Measurements from ENCODE around the gene TUBAL3.

Gene TUBAL3

DNA sequence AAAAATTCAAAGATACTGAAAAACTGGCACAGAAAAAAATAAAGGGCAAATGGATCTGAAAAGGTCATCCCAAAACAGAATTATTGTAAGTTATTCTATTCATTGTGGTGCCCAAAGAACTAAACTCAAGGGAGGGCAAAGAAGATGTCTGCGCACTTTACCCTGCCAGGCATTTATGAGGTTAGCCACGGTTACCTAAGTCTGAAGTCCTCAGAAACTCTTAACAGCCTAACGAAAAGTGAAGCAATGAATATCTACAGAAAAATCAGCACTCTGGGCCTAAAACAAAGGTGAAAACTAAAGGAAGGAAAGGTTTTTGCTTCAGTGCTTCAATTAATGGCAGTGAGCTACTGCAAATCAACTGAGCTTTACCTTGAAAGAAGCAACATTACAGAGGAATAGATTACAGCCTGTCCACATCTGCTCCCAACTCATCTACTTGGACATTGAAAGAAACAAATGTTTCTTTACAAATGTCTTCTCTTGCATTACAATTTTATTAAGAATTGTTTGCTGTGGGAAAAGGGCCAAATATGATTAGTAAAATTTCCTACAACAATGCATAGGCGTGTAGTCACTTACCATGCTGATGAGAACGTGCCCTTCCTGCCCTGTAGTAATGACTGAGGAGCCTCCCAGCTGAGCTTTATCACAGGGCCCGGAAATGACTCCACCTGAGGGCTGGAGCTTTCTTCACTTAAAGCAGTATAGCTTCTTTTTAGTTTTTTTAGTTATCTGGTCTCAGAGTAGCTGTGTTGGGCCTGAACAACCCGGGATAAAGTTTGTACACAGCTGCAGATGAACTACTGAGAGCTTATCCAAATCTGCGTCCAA is at the start of gene TUBAL3:
TSS of gene TUBAL3 (minus strand) at position 621 of the 834 bp plus-strand sequence. CDS start at position 585, 36 bp downstream.
- DNase-seq (ENCODE audit: low spot score): no peak

- DNase-seq (ENCODE audit: low spot score): no peak
Observed at GRCh38 chr10:5453749-5454489, 49.3 kb upstream of the TUBAL3 start.

GRCh38 chr10:5450605-5451384 is 46.2 kb upstream of the TUBAL3 start:
- no peak for DNase-seq (ENCODE audit: low spot score)

DNA sequence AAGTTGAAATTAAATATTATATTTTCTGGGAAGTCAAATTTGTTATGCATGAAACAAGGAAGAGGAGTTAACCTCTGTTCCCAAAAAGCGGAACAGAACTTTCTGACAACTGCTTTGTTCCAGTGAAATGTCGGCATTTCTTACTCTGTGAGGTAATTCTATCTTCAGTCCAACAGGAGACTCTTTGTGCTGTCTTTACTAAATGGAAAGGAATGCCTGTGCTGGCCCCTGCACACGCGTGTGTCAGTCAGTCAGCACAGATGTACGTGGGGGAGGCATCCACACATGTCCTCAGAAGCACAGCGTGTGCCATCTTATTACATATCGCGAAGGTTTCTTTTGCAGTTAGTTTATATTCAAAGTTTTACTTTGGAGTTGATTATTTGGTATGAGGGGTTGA is 45.2 kb upstream of the TUBAL3 start:
- peak; percentile 68 for DNase-seq (ENCODE audit: low spot score)

DNA sequence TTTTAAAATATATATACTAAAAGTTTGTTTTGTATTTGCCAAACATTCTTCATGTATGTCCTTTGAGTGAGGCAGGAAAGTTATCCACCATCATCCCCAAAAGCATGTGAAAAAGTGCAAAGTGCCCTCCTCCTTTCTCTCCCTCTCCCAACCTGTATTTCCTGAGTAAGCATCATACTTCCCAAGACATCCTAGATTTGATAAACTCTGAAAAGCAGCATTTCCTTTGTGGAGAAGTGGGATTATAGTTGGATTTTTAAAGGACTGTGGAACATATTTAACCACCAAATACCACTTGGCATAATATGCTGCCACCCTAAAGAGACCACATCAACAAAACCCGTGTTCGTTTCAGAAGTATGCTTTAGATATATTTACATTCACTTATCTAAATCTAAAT is 44.6 kb upstream of the TUBAL3 start:
- DNase-seq (ENCODE audit: low spot score): no peak

DNA sequence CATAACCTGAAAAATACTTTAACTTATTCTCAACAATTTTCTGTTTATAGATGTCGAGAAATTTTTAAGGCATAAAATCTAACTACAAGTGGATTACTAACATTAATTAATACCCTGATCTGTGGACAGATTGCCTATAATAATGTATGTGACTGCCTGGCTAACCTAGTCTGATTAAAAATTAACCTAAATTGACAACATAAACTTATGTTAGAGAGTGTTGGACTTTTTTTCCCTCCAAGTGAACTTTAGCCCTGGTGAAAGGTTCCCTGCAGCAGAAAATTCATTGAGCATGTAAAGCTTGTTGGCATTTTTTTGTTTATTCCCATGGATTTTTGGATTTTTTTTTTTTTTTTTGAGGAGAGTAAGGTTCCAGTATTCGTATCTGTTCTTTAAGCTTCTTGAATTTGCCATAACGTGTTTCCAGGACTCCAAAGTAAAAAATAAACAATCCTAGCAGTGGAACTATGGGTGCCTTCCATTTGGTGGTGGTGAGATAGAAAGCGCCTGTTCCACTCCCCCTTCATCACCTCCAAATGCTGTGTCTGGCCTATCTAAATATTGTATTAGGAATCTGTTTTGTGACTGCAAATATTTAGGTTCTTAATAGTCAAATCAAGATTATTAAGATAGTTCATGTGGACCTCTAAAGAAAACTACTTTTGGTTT is 43.8 kb upstream of the TUBAL3 start:
- no peak for DNase-seq (ENCODE audit: low spot score)

DNA sequence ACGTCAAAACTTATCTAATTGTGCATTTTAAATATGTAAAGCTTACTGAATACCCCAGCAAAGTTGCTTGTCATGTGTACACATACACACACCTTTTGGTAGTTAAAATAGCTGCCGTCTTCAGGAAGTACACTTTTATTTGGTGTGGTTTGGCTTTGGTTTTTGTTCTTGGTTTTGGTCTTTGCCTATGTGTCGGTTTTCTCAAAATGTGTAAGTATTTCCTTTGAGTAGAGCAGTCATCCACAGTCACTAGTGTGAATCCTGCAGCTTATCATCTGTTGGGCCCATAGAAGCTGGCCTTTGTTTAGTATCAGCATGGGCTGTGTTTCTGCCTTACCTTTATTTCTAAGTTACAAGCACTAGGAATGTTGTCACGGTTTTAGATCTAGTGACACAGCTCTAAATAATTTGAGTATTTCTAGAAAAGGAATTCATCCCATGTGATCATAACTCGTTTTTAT is 43.0 kb upstream of the TUBAL3 start:
- no peak for DNase-seq (ENCODE audit: low spot score)

DNA sequence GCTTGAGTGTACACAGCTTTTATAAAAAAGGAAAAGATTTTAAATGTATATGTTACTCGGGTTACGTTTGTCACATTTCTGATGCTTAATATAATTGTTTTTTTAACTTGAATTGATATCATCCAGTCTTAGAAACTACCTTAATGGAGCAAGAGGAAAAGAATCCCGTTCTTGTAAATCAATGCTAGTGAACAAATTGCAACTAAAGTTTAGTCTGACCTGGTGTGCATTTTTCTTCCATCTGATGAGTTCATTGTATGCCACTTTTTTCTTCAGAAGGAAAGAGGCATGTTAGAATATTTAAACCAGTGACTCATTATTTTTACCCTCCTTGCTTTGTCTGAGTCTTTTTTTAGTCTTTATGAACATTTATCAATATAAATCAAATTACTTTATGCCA is 42.4 kb upstream of the TUBAL3 start:
- DNase-seq (ENCODE audit: low spot score): no peak

- peak; percentile 97 for DNase-seq (ENCODE audit: low spot score)
Observed at GRCh38 chr10:5446390-5446926, 41.8 kb upstream of the TUBAL3 start.

- no peak for DNase-seq (ENCODE audit: low spot score)
Observed at GRCh38 chr10:5445006-5445405, 40.4 kb upstream of the TUBAL3 start.

DNA sequence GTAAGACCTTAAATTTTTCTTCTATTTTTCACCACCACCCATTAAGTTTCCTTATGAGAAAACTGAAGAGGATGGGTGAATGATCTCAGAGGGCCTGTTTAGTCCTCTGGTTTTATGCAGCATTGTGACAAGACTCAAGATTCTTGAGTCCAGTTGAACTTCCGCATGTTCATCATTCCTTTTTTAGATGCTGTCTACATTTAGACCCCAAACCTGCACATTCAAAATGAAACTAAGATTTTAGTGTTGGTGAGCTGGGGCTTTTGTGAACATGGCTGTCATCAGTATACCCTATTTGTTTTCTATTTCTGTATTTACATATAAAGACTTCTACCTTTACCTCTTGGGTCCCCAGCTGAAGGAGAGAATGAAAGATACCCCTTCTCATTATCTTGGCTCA is 38.8 kb upstream of the TUBAL3 start:
- DNase-seq (ENCODE audit: low spot score): no peak

DNA sequence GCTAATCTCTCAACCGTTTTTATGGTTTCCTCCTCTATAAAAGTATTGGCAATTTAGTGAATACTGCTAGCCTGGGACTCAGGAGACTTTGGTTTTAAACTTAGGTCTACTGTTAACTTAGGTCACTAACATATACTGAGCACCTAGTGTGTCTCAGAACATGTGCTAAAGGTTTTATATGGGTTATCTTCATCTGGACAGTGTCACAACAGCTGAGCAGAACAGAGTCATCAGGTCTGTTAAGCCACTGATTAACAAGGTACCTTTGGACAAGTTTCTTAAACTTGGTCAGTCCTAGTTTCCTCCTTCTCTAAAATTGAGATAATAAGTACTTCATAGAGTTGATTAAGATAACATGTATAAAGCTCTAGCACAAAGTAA is 38.4 kb upstream of the TUBAL3 start:
- no peak for DNase-seq (ENCODE audit: low spot score)

DNA sequence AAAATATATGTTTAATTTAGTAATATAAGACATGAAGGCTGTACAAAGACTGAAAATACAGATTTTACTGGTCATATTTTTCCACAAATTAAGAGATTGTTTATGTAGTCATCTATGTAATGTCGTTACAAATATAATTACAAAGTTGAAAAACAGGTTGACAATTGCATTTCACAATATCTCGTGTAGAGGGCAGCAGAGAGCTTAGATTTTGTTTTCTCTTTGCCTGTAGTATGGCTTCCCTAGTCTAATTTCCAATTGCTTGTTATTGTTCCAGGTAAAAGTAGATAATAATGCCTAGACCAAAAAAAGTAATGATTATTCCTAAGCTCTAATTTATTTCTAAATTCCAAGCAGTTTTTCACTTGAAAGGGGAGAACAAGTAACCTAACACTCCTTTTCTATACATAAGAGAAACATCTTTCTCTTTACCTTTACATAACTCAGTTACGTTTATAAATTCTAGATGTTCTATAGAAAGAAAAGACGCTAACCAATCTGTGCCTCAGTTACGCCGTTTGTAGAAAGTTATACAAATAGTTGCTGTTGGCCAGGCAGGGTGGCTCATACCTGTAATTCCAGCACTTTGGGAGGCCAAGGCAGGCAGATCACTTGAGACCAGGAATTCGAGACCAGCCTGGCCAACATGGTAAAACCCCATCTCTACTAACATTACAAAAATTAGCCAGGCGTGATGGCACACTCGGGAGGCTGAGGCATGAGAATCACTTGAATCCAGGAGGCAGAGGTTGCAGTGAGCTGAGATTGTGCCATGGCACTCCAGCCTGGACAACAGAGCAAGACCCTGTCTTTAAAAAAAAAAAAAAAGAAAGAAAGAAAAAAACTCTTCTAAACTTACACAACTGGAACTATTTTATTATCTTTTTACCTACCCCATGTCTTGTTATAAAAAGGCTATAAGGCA is 37.7 kb upstream of the TUBAL3 start:
- peak; percentile 47 for DNase-seq (ENCODE audit: low spot score)

- DNase-seq (ENCODE audit: low spot score): no peak
Observed at GRCh38 chr10:5441106-5441505, 36.5 kb upstream of the TUBAL3 start.

DNA sequence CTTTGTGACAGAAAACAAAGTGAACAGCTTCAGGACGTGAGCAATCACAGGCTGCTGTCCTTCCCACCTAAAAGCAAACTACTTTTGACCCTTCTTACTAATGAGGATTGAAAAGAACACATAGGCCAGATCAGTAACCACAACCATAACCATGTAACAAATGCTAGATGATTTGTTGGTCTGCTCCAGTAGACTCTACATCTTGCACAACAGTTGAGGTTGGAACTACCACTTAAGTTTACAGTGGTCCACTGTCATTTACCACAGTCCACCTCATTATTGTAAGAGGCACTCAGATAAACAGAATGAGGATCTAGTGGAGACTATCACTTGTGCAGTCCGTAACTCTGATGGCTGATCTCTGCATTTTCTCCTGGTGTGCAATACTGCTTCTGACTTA is 35.6 kb upstream of the TUBAL3 start:
- DNase-seq (ENCODE audit: low spot score): no peak

GRCh38 chr10:5435328-5435727 is 30.7 kb upstream of the TUBAL3 start:
- no peak for DNase-seq (ENCODE audit: low spot score)

DNA sequence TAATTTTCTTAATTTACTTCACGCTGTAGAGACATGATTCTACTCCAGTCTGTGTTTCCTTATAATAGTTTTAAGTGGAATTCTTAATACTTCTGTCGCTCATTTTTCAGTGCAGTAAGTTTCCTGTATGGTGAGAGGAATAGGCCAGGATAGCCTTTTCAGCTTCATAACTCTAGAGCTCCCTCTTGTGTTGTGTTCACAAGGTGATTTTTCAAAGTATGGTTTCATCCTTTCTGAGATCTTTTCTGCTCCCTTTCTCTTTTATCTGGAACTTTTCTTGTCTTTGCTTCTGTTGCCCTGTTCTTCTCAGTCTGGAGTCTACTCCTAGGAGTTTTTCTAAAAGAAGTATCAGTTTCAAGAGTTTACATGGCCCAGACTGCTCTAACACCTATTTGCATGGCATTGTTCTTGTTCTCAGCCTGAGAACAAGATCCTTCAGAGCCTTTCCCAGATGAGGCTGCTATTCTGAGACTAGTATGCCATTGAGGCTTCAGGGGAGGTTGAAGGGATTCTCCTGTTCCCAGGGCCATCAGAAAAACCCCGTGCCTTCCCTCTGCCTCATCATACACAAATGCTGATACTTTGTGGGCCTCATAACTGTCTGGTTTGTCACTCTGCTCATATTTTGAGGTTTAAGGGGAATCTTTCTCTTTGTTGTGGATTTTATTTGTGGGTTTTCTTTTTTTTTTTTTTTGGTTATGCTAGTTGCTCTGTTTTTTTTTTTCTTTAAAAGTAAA is 29.6 kb upstream of the TUBAL3 start:
- DNase-seq (ENCODE audit: low spot score): peak; percentile 56

- DNase-seq (ENCODE audit: low spot score): no peak
Observed at GRCh38 chr10:5433182-5433581, 28.6 kb upstream of the TUBAL3 start.

DNA sequence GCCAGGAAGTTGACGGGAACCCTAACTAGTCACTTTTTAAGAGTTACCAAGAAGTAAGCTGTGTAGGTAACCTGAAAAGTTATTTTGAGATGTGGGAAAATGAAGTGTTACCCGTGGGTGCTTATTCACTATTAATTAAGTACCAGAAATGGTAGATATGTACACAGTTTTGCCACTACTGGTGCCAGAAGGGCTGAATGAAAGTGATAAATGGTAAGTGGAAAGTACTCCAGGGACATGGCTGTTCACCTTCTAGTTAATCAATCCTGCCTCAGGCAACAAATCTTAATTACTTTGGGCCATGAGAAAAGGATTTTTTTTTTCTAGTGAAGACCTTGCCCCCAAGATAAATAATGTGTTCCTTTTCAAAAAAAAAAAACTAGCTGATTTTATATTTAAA is 23.5 kb upstream of the TUBAL3 start:
- DNase-seq (ENCODE audit: low spot score): no peak

GRCh38 chr10:5424751-5425150 is 20.1 kb upstream of the TUBAL3 start:
- DNase-seq (ENCODE audit: low spot score): no peak

All from AG20443 (cell line).